Stimulated activated CD4-positive, alpha-beta T cell treated with anti-CD3 and anti-CD28 coated beads, Interleukin-15, amount 100 ng/mL, for 1 hour (primary cell): ENCODE data around the gene MRPL58.
"Not testable (repeated sequence)": the region's sequence is repeated elsewhere in the genome, so short reads cannot be mapped to it uniquely, and the experiment has no call there.

Experiments used
- DNase-seq, 2 donors: peaks; one replicate each; pipeline ENCODE4 v3.0.0-alpha.2; 2020; ENCODE audit warnings: low read depth in 1 of 2, low spot score in 1 of 2

The MRPL58 gene

GRCh38 chr17:74987418-74987908 lies 25.0 kb upstream of the MRPL58 start, which contains the start of gene CDR2L:
Gene CDR2L (plus strand): TSS chr17:74987632. CDS start chr17:74988044, 412 bp downstream.
- DNase-seq = peak; percentile 87 to 90

- no peak for DNase-seq
Observed at GRCh38 chr17:74987909-74988711, 24.4 kb upstream of the MRPL58 start.

- DNase-seq = no peak
Observed at GRCh38 chr17:74990581-74991105, 21.8 kb upstream of the MRPL58 start.

- no peak for DNase-seq
Observed at GRCh38 chr17:74992223-74992622, 20.2 kb upstream of the MRPL58 start.

GRCh38 chr17:74994440-74994839 lies 18.0 kb upstream of the MRPL58 start:
- DNase-seq = no peak

- DNase-seq = no peak
Observed at GRCh38 chr17:74995847-74996246, 16.6 kb upstream of the MRPL58 start.

- DNase-seq = no peak
Observed at GRCh38 chr17:74998783-74999182, 13.7 kb upstream of the MRPL58 start.

GRCh38 chr17:74999523-74999922 lies 12.9 kb upstream of the MRPL58 start:
- no peak for DNase-seq

- DNase-seq = no peak
Observed at GRCh38 chr17:75001915-75002843, 10.3 kb upstream of the MRPL58 start.

GRCh38 chr17:75003070-75003956 lies 9.2 kb upstream of the MRPL58 start:
- no peak for DNase-seq

GRCh38 chr17:75003957-75004355 lies 8.5 kb upstream of the MRPL58 start:
- DNase-seq = no peak

- no peak for DNase-seq
Observed at GRCh38 chr17:75004371-75004770, 8.1 kb upstream of the MRPL58 start.

GRCh38 chr17:75005291-75005690 lies 7.2 kb upstream of the MRPL58 start:
- DNase-seq = no peak

GRCh38 chr17:75006084-75006483 lies 6.4 kb upstream of the MRPL58 start:
- not testable (repeated sequence) for DNase-seq

GRCh38 chr17:75006653-75007052 lies 5.8 kb upstream of the MRPL58 start:
- no peak for DNase-seq

- DNase-seq = no peak
Observed at GRCh38 chr17:75008373-75008772, 4.1 kb upstream of the MRPL58 start.

GRCh38 chr17:75009139-75009724 lies 3.2 kb upstream of the MRPL58 start:
- DNase-seq = no peak

GRCh38 chr17:75010683-75011400 lies 1.6 kb upstream of the MRPL58 start:
- DNase-seq = no peak

GRCh38 chr17:75011401-75012095 lies 922 bp upstream of the MRPL58 start:
- no peak for DNase-seq
